ENCODE data around the gene PIANP.
A peak's percentile ranks its signal among the peaks of the same experiment; 100 is the strongest.

PIANP gene

DNA sequence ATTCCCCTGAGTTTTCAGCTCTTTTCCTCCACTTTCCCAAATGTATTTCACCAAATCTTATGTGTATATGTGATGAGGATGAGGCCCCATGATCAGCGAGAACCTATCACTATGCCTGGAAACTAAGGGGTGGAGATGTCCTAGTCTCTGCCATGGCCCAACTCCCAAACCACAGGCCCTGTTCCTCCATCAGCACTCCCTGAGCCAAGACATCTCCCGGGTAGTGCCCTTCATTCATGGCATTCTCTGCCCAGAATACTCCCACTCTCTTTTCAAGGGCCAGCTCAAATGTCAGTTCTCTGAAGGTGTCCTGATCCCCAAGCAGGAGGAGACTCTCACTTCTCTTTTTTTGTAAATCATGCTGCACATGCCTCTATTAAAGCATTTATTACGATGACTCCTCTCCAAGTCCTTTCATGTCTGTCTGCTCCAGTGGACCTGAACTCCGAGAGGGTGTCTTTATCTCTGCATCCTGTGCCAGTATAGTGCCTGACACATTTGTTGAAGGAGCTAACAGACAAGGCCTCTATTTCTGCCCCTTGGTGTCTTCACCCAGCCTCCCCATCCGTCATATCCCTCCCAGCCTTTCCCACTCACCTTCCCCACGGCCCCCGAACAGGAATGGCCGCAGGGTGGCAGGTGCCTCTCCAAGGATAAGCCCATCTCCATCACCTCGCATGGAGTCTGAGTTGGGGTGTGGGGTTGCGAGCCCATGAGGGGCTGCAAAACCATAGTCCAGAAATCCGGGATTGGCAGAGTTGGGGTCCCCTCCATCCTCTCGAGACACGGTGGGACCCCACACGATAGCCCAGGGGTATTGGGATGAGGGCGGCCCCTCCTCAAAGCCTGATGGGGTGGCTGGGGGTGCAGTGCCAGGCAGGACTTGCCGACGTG, 3.7 kb downstream of the PIANP start:
- H3K4me3 ChIP-seq (ENCODE audit: low read length) = no peak overlapping the region
- TF ChIP-seq, protein P1, sequence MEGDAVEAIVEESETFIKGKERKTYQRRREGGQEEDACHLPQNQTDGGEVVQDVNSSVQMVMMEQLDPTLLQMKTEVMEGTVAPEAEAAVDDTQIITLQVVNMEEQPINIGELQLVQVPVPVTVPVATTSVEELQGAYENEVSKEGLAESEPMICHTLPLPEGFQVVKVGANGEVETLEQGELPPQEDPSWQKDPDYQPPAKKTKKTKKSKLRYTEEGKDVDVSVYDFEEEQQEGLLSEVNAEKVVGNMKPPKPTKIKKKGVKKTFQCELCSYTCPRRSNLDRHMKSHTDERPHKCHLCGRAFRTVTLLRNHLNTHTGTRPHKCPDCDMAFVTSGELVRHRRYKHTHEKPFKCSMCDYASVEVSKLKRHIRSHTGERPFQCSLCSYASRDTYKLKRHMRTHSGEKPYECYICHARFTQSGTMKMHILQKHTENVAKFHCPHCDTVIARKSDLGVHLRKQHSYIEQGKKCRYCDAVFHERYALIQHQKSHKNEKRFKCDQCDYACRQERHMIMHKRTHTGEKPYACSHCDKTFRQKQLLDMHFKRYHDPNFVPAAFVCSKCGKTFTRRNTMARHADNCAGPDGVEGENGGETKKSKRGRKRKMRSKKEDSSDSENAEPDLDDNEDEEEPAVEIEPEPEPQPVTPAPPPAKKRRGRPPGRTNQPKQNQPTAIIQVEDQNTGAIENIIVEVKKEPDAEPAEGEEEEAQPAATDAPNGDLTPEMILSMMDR (IDR thresholded peaks at IDR 0.05; ENCODE audit: insufficient read depth, low read depth, low read length, missing control alignments) = no peak
- DNase-seq (ENCODE audit: low read depth) = no peak

DNA sequence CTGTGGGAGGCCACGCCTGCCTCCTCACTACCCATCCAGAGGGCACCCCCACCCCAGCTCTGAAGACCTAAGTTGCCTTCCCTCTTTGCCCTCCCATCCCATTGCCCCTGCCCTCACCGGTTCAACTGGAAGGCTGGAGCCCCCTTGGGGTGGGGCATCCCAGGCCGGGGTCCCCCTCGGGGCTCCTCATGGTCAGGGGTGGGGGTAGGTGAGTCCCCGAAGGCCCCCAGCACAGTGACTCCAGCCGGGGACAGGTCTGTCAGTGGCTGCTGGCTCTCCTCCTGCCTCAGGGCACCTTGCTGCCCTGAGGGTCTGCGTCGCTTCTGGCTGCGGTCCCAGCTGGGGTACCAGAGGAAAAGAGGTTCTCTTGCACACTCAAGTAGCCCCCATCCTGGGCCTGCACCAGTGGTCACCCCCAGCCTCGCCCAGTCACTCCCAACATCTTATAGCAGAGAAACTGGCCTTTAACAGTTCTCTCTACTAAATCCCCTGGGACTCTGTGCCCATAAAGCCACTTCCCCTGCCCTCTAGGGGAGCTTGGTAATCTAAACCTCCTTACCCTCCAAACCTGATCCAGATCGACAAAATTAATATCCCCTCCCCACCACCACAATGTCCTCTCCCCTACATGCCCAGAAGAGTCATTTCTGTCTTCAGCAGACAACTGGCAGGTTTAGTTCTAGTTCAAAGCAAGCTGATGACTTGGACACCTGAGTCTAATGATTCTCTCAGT, 5.1 kb downstream of the PIANP start:
- no peak overlapping the region for H3K4me3 ChIP-seq (ENCODE audit: low read length)
- DNase-seq (ENCODE audit: low read depth) = no peak
- TF ChIP-seq, protein P1 (IDR thresholded peaks at IDR 0.05; ENCODE audit: insufficient read depth, low read depth, low read length, missing control alignments) = no peak

DNA sequence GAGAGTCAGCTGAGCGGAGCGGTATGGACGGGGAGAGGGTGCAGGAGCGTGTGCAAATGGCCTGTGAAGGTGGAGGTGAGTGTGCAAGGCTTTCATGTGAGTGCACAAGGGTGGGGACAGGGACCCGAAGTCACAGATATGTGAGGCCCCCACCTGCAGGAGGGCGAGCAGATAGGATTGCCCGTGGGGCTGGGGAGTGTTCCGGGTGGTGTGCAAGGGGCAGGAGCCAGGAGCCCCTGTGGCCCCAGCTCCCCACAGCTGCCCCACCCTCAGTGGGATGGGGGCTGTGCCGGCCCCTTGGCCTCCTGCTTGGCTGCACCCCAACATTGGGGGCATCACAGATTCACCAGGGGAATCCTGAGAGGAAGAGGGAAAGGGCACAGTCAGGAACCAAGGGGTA, 5.9 kb downstream of the PIANP start:
- H3K4me3 ChIP-seq (ENCODE audit: low read length) = no peak overlapping the region
- TF ChIP-seq, protein P1 (IDR thresholded peaks at IDR 0.05; ENCODE audit: insufficient read depth, low read depth, low read length, missing control alignments) = no peak
- DNase-seq (ENCODE audit: low read depth) = no peak

DNA sequence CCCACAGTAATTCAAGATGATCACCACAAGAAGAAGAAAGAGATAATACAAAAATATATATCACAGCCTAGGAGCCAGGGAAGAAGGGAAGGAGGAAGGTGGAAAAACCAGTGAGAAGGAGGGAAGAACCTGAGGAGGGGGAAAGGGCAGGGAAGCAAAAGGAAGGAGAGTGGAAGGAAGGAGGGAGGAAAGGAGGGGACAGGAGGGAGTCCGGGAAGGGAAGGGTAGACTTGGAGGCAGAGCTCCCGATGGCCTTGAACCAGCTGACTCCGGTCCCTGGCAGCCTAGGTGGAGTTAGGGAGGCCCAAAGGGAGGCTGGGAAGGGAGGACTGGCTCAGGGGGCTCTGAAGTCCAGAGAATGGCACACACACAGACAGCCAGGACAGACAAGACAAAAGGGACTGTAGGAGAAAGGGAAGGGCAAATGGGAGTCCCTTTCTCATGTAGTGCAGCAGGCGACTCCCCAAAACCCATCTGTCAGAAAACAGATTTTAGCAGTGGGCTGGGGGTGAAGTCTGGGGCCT, 6.7 kb downstream of the PIANP start:
- DNase-seq (ENCODE audit: low read depth) = no peak
- H3K4me3 ChIP-seq (ENCODE audit: low read length) = no peak overlapping the region
- TF ChIP-seq, protein P1 (IDR thresholded peaks at IDR 0.05; ENCODE audit: insufficient read depth, low read depth, low read length, missing control alignments) = no peak

DNA sequence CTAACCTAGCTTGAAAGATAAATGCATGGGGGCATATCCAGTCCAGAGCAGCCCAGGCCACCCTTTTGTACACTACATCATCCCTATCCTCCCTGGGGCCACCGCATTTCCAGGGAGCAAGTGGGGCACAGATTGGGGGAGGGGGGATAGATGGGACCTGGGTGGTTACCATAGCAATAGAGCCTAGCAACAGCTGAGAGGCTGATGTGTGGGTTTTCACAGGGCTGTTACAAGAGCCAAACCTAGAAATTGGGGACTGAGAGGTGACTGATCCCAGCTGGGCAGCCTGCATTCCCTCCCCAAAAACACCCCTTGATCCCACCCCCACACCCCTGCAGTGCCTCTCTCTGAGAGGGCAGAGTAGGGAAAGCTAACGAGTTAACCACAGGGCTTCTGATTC, 7.7 kb downstream of the PIANP start:
- TF ChIP-seq, protein P1 (IDR thresholded peaks at IDR 0.05; ENCODE audit: insufficient read depth, low read depth, low read length, missing control alignments) = no peak
- H3K4me3 ChIP-seq (ENCODE audit: low read length) = no peak overlapping the region
- no peak for DNase-seq (ENCODE audit: low read depth)

DNA sequence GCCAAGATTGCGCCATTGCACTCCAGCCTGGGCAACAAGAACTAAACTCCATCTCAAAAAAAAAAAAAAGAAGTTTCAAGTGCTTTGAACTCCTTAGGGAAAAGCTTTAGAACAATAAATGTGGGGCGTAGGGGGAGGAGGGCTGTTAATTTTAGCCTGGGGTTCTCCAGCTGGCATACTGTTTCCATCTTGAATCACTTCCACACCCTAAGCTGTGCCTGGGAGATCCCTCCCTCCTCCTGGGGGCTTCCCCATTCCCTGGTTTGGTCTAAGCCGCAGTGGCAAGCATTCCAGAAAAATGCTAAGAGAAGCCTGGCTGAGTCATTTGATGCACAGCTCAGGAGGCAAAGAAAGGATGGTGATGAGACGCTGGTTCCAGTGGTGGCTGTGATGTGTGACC, 9.1 kb downstream of the PIANP start:
- TF ChIP-seq, protein P1 (IDR thresholded peaks at IDR 0.05; ENCODE audit: insufficient read depth, low read depth, low read length, missing control alignments) = no peak
- H3K4me3 ChIP-seq (ENCODE audit: low read length) = no peak overlapping the region
- DNase-seq (ENCODE audit: low read depth) = peak; percentile 12

Data from epithelial cell of esophagus (primary cell).